ENCODE data around the gene PDE4D.

DNA sequence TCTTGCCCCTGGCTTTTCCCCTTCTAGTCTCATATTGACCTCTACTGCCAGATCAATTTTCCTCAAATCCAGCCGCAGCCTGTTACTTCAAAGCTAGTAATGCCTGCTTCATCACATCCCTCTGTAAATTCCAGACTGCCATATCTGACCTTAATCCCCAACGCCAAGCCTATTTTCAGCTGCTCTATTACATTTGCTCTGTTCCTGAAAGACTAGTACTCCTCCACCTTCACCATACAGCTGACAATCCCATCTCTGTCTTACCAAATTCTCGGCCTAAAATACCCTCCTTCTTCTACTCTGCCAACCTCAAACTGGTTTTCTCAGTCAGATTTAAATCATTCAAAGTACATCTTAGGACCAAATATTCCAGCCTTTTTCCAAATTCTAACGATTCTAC is 890.4 kb downstream of the PDE4D start:
- TF ChIP-seq CTCF (IDR thresholded peaks at IDR 0.05) (no peak), POLR2A (IDR thresholded peaks at IDR 0.05) (no peak)

Data from esophagus squamous epithelium (tissue), 4 donors.